Umbilical cord (tissue), 2 donors: ENCODE results near the gene CNTLN. TPM values are rescaled to one million over a fixed set of nuclear protein-coding genes. Genes with fewer than 3 reads are reported as not detected.

Experiments
- DNase-seq: peaks from one replicate; pipeline ENCODE4 v3.0.0-alpha.2; 2015; ENCODE audit warnings: low spot score
- total RNA-seq: library from RNA; depleted of rRNA; stranded (reverse); fragments of >200 nt; gene quantifications from one replicate; pipeline ENCODE4 v1.2.3, GENCODE V29; 2014; ENCODE audit warnings: low replicate concordance; ENCODE audit not compliant: insufficient read depth

Gene CNTLN, protein sequence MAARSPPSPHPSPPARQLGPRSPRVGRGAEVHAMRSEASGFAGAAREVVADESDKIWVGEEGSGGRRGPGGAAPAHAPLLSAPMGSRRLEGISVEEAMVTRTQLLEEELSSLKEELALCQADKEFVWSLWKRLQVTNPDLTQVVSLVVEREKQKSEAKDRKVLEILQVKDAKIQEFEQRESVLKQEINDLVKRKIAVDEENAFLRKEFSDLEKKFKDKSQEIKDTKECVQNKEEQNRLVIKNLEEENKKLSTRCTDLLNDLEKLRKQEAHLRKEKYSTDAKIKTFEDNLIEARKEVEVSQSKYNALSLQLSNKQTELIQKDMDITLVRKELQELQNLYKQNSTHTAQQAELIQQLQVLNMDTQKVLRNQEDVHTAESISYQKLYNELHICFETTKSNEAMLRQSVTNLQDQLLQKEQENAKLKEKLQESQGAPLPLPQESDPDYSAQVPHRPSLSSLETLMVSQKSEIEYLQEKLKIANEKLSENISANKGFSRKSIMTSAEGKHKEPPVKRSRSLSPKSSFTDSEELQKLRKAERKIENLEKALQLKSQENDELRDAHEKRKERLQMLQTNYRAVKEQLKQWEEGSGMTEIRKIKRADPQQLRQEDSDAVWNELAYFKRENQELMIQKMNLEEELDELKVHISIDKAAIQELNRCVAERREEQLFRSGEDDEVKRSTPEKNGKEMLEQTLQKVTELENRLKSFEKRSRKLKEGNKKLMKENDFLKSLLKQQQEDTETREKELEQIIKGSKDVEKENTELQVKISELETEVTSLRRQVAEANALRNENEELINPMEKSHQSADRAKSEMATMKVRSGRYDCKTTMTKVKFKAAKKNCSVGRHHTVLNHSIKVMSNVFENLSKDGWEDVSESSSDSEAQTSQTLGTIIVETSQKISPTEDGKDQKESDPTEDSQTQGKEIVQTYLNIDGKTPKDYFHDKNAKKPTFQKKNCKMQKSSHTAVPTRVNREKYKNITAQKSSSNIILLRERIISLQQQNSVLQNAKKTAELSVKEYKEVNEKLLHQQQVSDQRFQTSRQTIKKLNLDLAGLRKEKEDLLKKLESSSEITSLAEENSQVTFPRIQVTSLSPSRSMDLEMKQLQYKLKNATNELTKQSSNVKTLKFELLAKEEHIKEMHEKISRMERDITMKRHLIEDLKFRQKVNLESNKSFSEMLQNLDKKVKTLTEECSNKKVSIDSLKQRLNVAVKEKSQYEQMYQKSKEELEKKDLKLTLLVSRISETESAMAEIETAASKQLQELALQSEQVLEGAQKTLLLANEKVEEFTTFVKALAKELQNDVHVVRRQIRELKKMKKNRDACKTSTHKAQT (N-terminal part only)
- 80.2 TPM for total RNA-seq

- DNase-seq = peak; percentile 95
Observed at GRCh38 chr9:17134396-17135294, at the start of gene CNTLN. Gene CNTLN (plus strand): TSS chr9:17135040. CDS start chr9:17135066, 26 bp downstream.

- no peak for DNase-seq
Observed at GRCh38 chr9:17088566-17088965, 46.3 kb upstream of the CNTLN start.

DNA sequence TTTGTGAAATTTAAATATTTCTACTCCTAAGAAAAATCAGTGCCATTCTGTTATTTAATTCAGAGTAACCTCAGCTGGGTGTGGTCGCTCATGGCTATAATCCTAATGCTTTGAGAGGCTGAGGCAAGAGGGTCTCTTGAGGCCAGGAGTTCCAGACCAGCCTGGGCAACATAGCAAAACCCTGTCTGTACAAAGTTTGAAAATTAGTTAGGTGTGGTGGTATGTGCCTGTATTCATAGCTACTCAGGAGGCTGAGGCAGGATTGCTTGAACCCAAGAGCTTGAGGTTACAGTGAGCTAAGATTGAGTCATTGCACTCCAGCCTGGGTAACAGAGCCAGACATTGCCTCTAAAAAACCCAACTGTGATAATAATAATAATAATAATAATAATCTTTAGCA lies 44.8 kb upstream of the CNTLN start:
- DNase-seq = no peak

DNA sequence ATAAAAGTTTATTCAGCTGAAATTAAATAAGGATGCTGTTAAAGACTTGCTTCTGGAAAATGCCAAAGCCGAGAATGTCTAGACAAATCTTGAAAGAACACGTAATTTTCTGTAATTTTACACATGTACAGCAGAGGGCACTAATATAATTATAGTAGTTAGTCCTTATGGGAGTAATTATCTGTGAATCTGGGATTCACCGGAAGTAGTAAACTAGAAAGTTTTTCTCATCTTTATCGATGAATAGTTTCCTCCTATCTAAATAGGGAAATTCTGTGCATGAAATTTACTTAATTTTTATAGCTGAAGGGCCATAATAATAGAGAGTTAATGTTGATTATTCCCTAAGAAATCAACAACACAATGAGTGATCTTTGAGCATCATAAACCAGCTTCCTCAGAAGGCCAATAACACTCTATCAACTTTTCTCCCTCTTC lies 18.4 kb upstream of the CNTLN start:
- peak; percentile 41 for DNase-seq

GRCh38 chr9:17117372-17117771 lies 17.5 kb upstream of the CNTLN start:
- no peak for DNase-seq

GRCh38 chr9:17120203-17120602 lies 14.6 kb upstream of the CNTLN start:
- DNase-seq = no peak

GRCh38 chr9:17121264-17121663 lies 13.6 kb upstream of the CNTLN start:
- DNase-seq = no peak

DNA sequence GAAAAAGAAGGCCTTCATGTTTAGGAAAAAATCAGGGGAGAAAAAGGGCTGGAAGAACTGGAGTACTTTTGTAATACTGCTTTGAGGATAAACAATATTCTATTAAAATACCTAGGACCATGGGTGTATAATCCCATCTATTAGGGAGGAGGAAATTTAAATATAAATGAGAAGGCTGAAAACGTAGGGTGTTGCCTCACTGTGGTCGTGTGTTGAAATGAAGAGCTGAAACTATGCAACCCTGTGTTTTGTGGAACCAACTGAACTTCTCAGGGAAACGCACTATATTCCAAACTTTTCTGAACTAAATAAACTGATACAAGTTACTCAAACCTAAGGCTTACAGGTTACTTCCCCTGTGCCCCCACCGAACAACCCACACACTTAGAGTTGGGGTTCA lies 4.5 kb upstream of the CNTLN start:
- no peak for DNase-seq

- DNase-seq = no peak
Observed at GRCh38 chr9:17130725-17131124, 4.1 kb upstream of the CNTLN start.

GRCh38 chr9:17131494-17131893 lies 3.3 kb upstream of the CNTLN start:
- no peak for DNase-seq

DNA sequence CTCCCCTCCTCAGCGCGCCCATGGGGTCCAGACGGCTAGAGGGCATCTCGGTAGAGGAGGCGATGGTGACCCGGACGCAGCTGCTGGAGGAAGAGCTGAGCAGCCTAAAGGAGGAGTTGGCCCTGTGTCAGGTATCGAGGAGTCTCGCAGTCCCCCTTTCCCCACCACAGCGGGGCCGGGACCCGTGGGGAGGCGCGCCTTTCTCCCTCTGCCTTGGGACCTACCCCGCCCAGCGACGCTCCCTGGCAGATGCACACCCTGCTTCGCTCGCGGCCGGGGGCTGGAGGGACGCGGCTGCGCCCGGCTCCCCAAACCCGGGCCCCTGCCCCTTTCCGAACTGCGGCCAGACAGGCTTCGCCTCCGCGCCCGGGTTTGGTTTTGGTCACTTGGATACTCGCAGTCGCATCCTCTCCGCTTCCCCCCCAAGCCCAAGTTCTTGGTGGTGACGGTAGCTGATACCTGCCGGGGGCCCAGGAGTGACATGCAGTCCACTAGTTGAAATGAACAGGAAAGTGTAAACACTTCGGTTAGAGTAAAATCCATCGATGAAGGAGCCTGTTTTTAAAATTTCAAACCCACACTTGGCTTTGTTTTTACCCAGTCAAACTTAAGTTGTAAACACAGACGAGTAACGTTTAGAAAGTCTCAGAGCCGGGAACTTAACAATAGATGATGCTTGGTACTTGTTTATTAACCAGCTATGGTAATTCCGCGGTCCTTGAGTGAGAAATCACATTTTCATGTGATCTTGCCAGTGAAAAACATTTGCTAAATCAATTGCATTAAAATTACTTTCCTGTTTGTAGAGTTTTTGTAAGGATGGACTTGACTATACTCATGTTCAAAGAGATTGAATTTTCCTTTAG lies 688 bp downstream of the CNTLN start:
- peak; percentile 65 for DNase-seq

GRCh38 chr9:17137566-17137965 lies 2.7 kb downstream of the CNTLN start:
- DNase-seq = no peak

DNA sequence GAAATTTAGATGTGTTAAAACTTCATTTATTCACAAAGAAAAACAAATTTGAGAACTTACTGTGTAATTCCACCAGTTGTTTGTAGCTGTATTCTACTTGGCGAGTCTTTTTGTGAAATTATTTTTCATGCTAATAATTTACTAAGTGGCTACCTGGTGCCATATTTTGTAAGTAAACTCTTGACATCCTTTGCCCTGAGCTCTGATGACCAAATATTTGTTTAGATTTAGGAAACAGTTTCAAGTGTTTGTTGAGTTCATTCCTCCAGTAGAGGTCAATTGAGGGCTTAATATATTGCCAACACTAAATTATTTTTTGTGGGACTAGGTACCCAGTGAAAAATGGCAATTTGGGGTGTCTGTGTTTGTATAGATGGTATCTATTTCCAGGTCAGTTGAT lies 3.7 kb downstream of the CNTLN start:
- no peak for DNase-seq

DNA sequence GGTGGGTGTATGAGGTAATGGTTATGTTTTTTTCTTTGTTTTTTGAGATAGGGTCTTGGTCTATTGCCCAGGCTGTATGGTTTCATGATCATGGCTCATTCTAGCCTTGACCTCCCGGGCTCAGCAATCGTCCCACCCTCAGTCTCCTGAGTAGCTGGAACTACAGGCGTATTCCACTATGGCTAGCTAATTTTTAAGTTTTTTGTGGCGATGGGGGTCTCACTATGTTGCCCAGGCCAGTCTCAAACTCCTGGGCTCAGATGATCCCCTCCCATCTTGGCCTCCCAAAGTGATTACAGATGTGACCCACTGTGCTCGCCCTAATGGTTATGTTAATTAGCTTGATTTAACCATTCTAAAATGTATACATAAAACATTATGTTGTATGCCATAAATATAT lies 5.6 kb downstream of the CNTLN start:
- DNase-seq = no peak

GRCh38 chr9:17148324-17148723 lies 13.5 kb downstream of the CNTLN start:
- DNase-seq = no peak

- no peak for DNase-seq
Observed at GRCh38 chr9:17159469-17159868, 24.6 kb downstream of the CNTLN start.

DNA sequence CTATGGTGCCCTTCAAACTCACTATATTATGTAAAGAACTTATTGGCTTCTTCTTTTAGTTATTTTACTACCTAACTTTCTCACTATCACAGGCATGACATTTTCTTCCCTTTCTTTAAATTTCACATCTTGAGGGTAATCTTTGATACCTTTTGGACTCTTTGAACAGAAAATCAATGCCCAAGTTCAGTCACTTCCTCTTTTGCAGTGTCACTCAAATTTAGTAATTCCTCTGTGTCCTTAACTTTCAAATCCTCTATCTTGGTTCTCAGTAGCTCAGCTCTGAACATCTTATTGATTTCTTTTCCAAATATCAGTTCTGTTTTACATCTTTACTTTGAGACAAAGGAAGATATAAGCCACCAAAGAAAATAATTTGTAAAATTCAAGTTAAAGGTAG lies 25.5 kb downstream of the CNTLN start:
- DNase-seq = no peak

- no peak for DNase-seq
Observed at GRCh38 chr9:17165764-17166163, 30.9 kb downstream of the CNTLN start.

GRCh38 chr9:17166346-17166745 lies 31.5 kb downstream of the CNTLN start:
- DNase-seq = no peak
